ENCODE measurements around the gene TPI1. TPM values are rescaled to one million over a fixed set of nuclear protein-coding genes. Genes with fewer than 3 reads are reported as not detected.

The TPI1 gene
- total RNA-seq = 100 to 1,000 TPM; 642 to 858 TPM
- long read RNA-seq, transcript TPI1-201 (7 exons, 1,763 nt) = major isoform, 1,198 of 1,247 reads
- long read RNA-seq, partial matches to known transcripts = 10 of 1,247 reads
- long read RNA-seq, other reads (novel, unspliced or antisense) = 38 of 1,247 reads

GRCh38 chr12:6867413-6868210, at the start of gene TPI1:
TSS of gene TPI1 (plus strand) at chr12:6867531. CDS start at chr12:6867567, 36 bp downstream.
- DNase-seq (peak; percentile 88), ATAC-seq (peak; percentile 87 to 92)
- intact Hi-C loops (cut with DNase I) = no loop called here

DNA sequence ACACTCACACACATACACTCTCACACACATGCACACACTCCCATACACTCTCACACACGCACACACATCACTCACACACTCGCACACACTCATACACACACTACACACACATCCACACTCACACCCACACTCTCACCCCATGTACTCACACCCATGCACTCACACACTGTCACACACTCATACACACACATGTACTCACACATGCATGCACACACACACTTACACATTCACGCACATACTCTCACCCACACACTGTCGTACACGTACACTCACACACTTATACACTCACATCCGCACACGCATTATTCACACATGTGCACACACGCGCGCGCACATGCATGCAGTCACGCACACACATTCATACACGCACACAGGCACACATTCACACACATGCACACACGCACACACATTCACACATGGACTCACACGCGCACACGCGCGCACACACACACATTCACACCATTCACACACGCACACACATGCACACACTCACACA, 49.6 kb upstream of the TPI1 start:
- no peak for DNase-seq
- no peak for ATAC-seq
- intact Hi-C loops (cut with DNase I) = no loop called here

DNA sequence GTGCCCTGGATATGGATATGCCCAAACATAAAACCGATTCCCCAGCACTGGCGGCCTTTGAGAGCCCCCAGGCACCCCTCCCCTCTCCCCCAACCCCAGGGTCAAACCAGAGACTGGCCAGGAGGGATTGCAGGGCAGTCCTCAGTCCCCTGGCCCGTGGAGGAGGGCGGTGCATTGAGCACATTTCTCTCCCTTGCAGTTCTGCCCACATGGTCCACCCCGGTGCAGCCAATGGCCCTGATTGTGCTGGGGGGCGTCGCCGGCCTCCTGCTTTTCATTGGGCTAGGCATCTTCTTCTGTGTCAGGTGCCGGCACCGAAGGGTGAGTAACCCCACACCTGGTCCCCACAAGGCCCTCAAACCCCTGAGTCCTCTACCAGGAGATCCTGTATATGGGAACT, 49.1 kb upstream of the TPI1 start:
- no peak for ATAC-seq
- intact Hi-C loops (cut with DNase I) = no loop called here
- DNase-seq = no peak

GRCh38 chr12:6818645-6819044, 48.7 kb upstream of the TPI1 start:
- no peak for DNase-seq
- no peak for ATAC-seq
- intact Hi-C loops (cut with DNase I) = no loop called here

DNA sequence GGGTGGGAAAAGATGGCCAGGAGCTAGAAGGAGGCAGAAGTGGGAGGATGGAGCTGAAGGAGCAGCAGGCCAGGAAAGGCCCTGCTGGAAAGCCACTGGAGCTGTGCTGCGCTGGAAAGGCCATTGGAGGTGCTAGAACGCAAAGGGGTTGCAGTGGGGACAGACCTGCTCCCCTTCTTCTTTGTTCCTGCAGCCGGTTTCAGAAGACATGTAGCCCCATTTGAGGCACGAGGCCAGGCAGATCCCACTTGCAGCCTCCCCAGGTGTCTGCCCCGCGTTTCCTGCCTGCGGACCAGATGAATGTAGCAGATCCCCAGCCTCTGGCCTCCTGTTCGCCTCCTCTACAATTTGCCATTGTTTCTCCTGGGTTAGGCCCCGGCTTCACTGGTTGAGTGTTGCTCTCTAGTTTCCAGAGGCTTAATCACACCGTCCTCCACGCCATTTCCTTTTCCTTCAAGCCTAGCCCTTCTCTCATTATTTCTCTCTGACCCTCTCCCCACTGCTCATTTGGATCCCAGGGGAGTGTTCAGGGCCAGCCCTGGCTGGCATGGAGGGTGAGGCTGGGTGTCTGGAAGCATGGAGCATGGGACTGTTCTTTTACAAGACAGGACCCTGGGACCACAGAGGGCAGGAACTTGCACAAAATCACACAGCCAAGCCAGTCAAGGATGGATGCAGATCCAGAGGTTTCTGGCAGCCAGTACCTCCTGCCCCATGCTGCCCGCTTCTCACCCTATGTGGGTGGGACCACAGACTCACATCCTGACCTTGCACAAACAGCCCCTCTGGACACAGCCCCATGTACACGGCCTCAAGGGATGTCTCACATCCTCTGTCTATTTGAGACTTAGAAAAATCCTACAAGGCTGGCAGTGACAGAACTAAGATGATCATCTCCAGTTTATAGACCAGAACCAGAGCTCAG, 48.0 kb upstream of the TPI1 start:
- ATAC-seq = no peak
- intact Hi-C loops (cut with DNase I) = loop anchor here (10.0 kb wide), 2 partner anchors 65 to 205 kb away; partner anchors contain the start of gene MLF2 (in 1 of the 2)
- DNase-seq = no peak

GRCh38 chr12:6820166-6820565, 47.2 kb upstream of the TPI1 start:
- intact Hi-C loops (cut with DNase I) = loop anchor here (10.0 kb wide), 2 partner anchors 65 to 205 kb away; partner anchors contain the start of gene MLF2 (in 1 of the 2)
- no peak for DNase-seq

DNA sequence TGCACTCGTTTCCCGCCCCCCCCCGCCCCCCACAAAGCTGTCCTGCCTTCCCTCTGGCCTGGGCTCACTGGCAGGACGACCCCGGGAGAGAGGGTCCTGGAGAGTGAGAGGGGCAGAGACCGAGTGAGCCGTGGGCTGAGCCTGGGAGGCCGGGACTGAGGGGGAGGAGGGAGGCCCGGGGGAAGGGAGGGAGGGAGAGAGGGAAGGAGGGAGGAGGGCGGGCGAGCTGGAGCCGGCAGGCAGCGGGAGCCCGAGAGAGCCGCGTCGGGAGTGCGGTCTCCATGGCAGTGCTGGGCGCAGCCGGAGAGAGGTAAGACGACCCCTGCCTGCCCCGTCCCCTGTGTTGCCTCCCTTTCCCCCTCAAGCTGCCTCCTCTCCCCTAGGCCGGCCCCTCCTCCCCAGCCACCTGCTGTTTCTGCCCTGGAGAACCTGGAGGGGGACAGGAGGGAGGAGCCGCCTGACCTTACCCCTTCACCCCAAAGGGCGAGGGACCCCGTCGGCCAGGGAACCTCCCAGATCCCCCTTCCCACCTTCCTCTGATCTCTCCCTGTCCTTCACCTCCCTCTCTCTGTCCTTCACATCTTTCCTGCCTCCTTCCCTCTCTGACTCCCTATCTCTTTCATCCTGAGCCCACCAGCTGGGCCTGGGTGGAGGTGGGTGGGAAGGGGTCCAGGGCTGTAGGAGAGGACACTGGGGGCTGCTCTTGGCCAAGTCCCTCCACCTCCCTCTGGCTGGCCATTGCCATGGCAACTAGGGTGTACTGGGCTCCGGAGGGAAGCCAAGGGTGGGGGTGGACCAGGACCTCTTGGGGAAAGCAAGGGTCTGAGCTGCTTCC, 45.5 kb upstream of the TPI1 start, which contains the start of gene GPR162:
GPR162 (plus strand) TSS at position 231 of the 835 bp plus-strand sequence. CDS start 2,078 bp downstream, outside the sequence.
- DNase-seq (peak; percentile 63), ATAC-seq (peak; percentile 56 to 64)
- intact Hi-C loops (cut with DNase I) = loop anchor here (10.0 kb wide), 2 partner anchors 67 to 207 kb away; partner anchors contain the start of gene MLF2 (in 1 of the 2)

More at GRCh38 chr12:6820166-6820565, 47.2 kb upstream of the TPI1 start:
- no peak for ATAC-seq

DNA sequence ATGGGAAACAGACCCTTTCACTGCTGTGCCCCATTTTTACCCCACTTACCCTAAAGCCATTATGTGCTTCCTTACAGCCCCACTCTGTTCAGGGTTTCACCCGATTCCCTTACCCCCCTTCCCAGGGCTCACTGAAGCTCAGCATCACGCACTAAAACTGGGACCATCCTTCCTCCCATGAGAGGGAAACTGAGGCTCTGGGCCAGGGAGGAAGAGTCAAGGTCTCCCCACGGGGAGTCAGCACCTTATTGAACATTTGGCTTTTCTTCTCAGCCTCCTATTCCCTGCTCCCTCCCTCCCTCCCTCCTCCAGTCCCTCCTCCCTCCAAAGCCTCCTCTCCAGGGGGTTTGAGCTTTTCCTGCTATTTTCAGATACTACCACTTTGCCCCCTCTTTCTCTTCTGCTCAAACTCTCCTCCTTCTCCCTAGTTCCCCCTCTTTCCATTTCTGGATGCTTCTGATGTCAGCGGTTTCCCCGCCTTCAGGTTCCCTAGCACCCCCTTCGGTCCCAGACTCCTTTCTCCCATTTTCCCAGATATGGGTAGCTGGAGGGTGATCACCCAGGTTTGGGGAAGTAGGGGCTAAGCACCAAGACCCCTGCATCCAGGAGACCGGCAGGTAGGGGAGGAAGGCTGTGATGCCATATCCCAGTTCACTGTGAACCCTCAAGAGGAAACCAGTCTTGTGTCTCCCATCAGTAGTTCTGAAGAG, 44.8 kb upstream of the TPI1 start:
- intact Hi-C loops (cut with DNase I) = loop anchor here (10.0 kb wide), 2 partner anchors 68 to 208 kb away; partner anchors contain the start of gene MLF2 (in 1 of the 2)
- DNase-seq (no peak), ATAC-seq (no peak)

GRCh38 chr12:6823182-6824084, 43.9 kb upstream of the TPI1 start:
- ATAC-seq = no peak
- DNase-seq = no peak
- intact Hi-C loops (cut with DNase I) = loop anchor here (10.0 kb wide), 2 partner anchors 69 to 209 kb away; partner anchors contain the start of gene MLF2 (in 1 of the 2)

DNA sequence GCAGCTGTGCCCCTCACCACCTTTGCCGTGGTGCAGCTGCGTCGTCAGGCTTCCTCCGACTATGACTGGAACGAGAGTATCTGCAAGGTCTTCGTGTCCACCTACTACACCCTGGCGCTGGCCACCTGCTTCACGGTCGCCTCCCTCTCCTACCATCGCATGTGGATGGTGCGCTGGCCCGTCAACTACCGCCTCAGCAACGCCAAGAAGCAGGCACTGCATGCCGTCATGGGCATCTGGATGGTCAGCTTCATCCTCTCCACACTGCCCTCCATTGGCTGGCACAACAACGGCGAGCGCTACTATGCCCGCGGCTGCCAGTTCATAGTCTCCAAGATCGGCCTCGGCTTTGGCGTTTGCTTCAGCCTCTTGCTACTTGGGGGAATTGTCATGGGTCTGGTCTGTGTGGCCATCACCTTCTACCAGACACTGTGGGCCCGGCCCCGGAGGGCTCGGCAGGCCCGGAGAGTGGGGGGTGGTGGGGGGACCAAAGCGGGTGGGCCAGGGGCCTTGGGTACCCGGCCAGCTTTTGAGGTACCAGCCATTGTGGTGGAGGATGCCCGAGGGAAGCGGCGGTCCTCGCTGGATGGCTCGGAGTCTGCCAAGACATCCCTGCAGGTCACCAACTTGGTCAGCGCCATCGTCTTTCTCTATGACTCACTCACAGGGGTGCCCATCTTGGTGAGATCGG, 43.1 kb upstream of the TPI1 start:
- intact Hi-C loops (cut with DNase I) = loop anchor here (10.0 kb wide), 2 partner anchors 69 to 209 kb away; partner anchors contain the start of gene MLF2 (in 1 of the 2)
- ATAC-seq (no peak), DNase-seq (no peak)

- intact Hi-C loops (cut with DNase I) = loop anchor here (5.0 to 10.0 kb wide), 3 partner anchors 70 to 210 kb away; partner anchors contain the start of gene MLF2 (in 2 of the 2)
- no peak for DNase-seq
- no peak for ATAC-seq
Measured at GRCh38 chr12:6824901-6825381, 42.4 kb upstream of the TPI1 start.

DNA sequence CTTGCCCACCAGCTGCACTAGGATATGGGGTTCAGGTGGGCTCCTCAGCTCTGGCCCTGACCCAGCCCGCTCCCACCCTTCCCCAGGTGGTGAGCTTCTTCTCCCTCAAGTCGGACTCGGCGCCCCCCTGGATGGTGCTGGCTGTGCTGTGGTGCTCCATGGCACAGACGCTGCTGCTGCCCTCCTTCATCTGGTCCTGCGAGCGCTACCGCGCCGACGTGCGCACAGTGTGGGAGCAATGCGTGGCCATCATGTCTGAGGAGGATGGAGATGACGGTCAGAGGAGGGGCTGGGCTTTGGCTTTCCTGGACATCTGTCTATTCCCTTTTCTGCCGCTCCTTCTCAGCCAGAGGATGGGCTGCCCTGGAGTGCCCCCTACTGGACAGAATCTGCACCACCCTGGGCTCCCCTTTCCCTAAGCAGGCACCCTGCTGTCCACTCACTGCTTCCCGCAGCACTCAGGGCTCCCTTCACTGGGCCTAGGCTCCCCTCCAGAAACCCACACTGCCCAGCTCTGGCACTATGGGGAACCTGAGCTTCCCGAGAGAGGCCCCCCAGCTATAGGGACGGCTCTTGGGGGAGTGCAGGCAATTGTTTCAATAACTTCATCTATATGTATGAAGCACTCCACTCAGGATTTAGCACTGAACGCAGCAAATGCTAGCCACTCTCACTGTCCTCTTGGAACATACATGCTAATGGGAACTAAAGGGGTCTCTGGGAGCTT, 41.8 kb upstream of the TPI1 start:
- DNase-seq (peak; percentile 85), ATAC-seq (peak; percentile 53 to 58)
- intact Hi-C loops (cut with DNase I) = loop anchor here (5.0 to 10.0 kb wide), 3 partner anchors 71 to 211 kb away; partner anchors contain the start of gene MLF2 (in 2 of the 2)

GRCh38 chr12:6826125-6826733, 41.1 kb upstream of the TPI1 start:
- intact Hi-C loops (cut with DNase I) = loop anchor here (5.0 to 10.0 kb wide), 3 partner anchors 71 to 211 kb away; partner anchors contain the start of gene MLF2 (in 2 of the 2)
- ATAC-seq = no peak
- peak; percentile 26 for DNase-seq
